Amygdala (tissue), 56 donors: Measurements from ENCODE around the gene PRDX3.
"Not testable (repeated sequence)": the region's sequence is repeated elsewhere in the genome, so short reads cannot be mapped to it uniquely, and the experiment has no call there.

Experiments used
- DNase-seq, 56 donors: peaks; one replicate each; lab custom pipeline; 2025; lab: John Stamatoyannopoulos, UW

The PRDX3 gene

GRCh38 chr10:119165171-119166117, 13.2 kb downstream of the PRDX3 start, which contains the start of gene SFXN4:
Gene SFXN4, minus strand, starts transcription at chr10:119165714. Its CDS starts 67 bp downstream, at chr10:119165647.
- peak; percentile 26 to 90 (median 80) for DNase-seq

GRCh38 chr10:119162452-119163092, 16.0 kb downstream of the PRDX3 start:
- DNase-seq = no peak

GRCh38 chr10:119161680-119162451, 16.7 kb downstream of the PRDX3 start:
- peak in 4 of 56 donors; percentile 3 to 28 (median 15) for DNase-seq

DNA sequence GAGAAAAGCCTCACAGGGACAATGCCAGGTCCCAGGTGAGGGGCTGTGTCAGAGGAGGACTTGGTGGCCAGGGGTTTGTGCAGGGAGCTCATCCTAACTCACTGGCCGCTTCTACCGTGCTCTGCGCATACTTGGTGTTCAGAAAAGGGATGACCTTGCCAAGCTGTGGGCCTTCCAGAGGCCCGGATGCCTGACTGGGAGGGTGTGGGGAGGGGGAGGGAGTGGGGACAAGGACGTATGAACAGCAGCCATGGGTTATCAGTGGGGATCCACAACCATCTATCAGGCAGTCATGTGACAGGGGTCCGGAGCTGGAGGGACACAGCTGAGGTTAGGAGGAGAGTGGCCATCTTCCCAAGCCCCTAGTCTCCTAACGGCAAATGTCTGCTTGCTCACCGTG, 19.3 kb downstream of the PRDX3 start:
- no peak for DNase-seq

DNA sequence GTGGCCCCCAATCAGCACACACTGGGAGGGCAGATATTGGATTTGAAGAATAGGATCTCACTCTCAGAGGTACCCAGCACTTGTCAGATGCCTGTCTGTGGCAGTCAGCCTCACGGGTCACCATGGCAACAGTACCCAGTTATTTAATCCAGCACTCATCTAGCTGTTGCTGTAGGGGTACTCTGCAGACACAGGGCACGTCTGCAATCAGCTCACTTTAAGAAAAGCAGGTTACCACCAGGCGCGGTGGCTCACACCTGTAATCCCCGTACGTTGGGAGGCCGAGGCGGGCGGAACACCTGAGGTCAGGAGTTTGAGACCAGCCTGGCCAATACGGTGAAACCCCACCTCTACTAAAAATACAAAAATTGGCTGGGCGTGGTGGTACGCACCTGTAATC, 25.0 kb downstream of the PRDX3 start:
- DNase-seq = no peak

DNA sequence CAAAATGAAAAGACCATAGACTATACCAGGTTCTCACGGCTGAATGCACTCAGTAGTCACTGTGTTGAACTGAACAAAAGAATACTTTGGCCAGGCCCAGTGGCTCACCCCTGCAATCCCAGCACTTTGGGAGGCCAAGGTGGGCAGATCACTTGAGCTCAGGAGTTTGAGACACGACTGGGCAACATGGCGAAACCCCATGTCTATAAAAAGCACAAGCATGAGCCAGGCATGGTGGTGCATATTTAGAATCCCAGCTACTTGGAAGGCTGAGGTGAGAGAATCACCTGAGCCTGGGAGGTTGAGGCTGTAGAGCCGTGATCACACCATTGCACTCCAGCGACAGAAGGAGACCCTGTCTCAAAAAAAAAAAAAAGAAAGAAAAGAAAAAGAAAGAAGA, 25.6 kb downstream of the PRDX3 start:
- DNase-seq = no peak

DNA sequence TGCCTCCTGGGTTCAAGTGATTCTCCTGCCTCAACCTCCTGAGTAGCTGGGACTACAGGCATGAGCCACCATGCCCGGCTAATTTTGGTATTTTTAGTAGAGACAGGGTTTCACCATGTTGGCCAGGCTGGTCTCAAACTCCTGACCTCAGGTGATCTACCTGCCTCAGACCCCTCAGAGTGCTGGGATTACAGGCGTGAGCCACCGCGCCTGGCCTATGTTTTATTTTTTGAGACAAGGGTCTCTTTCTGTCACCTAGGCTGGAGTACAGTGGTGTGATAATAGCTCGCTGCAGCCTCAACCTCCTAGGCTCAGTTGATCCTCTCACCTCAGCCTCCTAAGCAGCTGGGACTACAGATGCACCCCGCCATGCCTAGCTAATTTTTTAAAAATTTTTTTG, 27.0 kb downstream of the PRDX3 start:
- not testable (repeated sequence) for DNase-seq

DNA sequence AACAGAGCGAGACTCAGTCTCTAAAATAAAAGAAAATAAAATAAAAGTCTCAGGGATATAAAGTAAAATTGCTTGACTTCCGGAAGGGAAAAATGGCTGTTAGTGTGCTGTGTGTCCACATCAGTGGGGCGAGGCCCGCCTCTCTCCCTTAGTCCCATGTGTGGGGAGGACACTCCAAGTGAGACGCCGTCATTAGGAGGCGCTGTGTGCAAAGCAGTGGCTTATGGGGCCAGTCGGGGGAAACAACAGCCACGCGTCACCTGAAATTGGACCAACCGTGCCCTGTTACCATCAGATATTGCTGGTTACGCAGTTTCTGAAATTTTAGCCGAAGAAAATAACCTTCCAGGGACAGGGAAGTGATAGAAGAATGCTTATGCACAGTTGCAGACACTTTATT, 28.9 kb downstream of the PRDX3 start:
- no peak for DNase-seq

- no peak for DNase-seq
These were observed 29.5 kb downstream of the PRDX3 start for GRCh38 chr10:119149157-119149556.

DNA sequence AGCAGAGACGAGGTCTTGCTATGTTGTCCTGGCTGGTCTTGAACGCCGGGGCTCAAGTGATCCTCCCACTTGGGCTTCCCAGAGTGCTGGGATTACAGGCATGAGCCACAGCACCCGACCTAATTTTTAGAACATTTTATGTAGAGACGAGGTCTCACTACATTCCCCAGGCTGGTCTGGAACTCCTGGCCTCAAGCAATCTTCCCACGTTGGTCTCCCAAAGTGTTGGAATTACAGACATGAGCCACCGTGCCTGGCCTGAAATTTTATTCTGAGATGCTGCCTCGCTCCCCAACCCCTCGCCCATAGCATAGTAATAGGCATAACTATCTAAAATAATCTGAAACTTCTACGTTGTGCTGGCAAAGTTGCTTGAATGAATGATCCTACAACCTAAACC, 35.0 kb downstream of the PRDX3 start:
- DNase-seq = no peak

- no peak for DNase-seq
These were observed 37.9 kb downstream of the PRDX3 start for GRCh38 chr10:119140603-119141245.

DNA sequence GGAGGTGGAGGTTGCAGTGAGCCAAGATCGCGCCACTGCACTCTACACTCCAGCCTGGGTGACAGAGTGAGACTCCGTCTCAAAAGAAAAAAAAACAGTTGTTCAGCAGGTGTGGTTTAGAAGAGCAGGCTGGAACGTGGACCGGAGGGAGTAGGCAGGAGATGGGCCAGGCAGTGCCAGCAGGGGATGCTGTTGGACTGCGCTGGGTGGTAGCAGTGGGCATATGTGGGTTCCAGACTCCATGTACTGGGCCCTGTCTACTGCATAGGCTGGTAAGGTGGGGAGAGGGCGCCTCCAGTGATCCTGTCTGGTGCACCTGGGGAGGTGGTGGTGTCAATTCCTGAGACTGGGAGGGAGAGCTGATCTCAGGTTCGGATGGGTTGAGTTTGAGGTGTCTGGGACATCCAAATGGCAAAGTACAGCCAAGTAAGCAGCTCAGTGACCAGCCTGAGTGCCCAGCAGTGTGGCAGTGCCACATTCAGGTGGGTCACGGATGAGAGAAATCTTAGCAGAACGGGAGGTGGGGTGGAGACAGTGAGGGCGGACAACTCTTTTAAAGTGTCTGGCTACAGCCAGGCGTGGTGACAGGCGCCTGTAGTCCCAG, 39.0 kb downstream of the PRDX3 start:
- DNase-seq = peak in 14 of 56 donors; percentile 4 to 36 (median 14)

- no peak for DNase-seq
These were observed 40.0 kb downstream of the PRDX3 start for GRCh38 chr10:119138346-119139306.

DNA sequence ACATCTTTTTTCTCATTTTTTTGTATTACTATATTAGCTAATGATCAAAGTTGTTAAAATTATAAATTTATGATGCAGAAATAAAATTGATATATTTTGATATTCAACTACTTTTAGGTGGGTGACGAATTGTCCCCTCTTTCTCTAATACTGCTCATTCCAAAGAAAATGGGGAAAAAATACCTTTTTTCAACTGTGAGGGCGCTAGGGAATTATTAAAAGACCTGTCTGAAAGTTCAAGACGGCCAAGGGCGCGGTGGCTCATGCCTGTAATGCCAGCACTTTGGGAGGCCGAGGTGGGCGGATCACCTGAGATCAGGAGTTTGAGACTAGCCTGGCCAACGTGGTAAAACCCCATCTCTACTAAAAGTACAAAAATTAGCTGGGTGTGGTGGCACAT, 40.7 kb downstream of the PRDX3 start:
- DNase-seq = not testable (repeated sequence)

DNA sequence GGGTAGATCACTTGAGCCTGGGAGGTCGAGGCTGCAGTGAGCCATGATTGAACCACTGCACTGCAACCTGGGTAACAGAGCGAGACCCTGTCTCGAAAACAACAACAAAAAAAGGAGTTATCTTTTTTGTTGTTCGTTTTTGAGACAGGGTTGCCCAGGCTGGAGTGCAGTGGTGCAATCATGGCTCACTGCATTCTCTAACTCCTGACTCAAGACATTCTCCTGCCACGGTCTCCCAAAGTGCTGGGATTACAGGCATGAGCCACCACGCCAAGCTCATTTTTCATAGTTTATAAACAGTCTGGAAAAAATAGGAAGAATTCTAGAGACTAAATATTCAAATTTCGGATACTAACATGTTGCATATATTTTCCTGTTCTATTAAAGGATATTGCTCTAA, 42.5 kb downstream of the PRDX3 start:
- no peak for DNase-seq

GRCh38 chr10:119135513-119135881, 43.1 kb downstream of the PRDX3 start:
- no peak for DNase-seq

- no peak for DNase-seq
These were observed 44.7 kb downstream of the PRDX3 start for GRCh38 chr10:119133949-119134348.

DNA sequence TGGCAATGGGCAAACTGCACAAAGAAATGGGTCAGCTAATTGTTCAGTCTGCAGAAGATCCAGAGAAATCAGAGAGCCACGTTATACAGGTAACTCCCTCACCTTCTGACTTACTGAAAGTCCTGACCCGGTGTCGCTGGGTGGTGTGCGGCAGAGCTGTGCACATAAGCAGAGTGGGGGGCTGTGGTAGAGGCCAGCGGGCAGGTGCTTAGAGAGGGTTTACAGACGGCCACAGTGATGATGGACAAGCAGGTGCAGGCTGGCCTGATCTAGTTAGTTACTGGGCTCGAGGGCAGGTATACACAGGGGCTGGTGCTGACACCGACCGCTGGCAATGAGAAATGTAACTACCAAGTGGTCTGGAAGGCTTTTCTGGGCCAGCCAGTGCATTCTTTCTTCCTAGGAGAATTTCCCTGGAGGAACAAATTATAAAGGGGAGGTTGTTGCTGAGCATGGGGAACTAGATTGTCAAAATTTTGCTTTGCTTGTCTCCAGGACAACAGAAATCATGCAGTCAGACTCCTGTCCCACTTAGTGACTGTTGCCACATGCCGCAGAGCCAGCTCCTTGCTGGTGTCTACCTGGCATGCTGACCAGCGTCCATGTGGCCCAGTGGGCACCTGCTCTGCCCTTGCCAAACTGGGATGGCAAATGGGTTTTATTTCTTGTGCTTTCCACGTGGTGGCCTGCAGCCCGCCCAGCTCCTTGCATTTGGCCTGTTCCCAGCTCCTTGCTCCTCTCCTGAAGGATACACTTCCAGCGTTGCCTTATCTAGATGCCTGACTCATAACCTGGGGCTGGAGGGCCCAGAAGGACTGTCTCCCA, 45.9 kb downstream of the PRDX3 start:
- DNase-seq = peak in 33 of 56 donors; percentile 2 to 72 (median 28)
